ENCODE data around the gene SIK1.
"Not testable (repeated sequence)": the region's sequence is repeated elsewhere in the genome, so short reads cannot be mapped to it uniquely, and the experiment has no call there.

Gene SIK1

DNA sequence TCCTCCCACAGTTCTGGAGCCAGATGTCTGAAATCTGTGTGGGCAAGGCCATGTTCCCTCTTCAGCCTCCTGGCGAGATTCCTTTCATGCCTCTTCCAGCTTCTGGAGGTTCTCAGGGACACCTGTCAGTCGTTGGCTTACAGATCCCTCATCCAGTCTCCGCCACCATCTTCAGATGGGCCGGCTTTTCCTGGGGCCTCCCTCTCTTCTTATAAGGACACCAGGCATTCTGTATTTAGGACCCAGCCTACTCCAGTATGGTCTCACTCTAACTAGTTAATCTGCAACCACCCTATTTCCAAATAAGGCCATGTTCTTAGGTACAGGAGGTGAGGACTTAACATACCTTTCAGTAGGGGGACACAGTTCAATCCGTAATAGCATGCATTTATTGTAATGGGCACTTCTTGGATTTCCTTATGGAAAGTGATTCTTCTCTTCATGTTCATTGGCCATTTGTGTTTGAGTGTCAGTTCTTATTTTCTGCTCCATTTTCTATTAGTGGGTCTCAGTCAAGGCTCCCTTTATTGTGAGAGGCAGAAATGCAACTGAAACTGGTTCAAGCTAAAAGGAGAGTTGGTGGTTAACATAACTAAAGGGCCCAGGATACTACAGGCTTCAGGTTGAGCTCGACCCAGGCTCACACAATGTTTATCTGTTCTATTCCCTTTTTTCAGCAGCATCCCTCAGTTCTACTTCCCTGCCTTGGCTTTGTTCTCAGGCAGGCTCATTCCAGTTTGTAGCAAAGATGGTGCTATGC lies 12.6 kb upstream of the SIK1 start:
- DNase-seq: not testable (repeated sequence)

GRCh38 chr21:43436272-43436671 lies 9.3 kb upstream of the SIK1 start:
- DNase-seq: not testable (repeated sequence)

GRCh38 chr21:43433340-43434136 lies 6.6 kb upstream of the SIK1 start:
- not testable (repeated sequence) for DNase-seq

DNA sequence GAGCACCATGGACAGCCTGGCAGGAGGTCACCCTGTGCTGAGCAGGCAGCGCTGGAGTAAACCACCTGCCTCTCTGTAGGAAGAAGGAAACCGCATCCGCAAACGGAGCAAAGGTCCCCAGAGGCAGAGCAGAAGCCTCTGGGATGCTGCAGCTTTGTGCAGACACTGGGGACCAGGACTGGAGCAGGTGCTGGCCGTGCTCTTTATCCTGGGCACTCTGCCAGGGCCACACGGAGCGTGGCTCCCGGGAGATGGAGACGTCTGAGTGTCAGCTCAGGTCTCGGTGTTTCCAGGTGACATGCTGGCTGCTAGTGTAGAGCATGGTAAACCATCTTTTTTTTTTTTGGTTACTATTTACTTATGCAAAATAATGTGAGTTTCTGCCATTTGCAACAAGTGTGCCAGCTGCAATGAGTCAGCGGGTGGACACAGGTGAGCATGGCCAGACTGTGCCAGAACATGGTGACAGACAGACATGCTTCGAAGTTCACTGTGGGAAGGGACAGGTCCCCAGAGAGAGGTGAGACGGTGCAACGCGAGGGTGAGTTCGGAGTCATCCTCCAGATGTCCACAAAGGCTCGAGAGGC lies 4.0 kb upstream of the SIK1 start:
- DNase-seq: not testable (repeated sequence)

DNA sequence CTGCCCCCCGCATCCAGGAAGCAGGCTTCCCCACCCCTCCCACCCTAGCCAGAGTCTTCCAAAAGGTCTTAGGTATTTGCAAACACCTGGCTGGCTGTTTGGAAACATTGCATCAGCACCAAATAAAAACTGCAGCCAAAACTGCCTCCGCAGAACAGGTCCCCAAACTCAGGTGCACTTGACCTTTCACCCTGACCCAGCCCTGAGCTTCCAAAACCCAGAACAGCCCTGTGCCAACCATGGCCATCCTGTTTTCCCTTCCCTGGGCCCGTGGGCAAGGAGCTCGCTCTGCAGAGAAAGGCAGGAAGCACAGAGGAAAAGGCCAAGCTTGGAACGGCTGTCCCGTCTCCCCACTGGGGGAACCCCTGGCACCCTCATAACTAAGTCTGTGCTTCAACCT lies 2.0 kb upstream of the SIK1 start:
- DNase-seq: not testable (repeated sequence)

- not testable (repeated sequence) for DNase-seq
These were observed 270 bp upstream of the SIK1 start for GRCh38 chr21:43427242-43427559.

DNA sequence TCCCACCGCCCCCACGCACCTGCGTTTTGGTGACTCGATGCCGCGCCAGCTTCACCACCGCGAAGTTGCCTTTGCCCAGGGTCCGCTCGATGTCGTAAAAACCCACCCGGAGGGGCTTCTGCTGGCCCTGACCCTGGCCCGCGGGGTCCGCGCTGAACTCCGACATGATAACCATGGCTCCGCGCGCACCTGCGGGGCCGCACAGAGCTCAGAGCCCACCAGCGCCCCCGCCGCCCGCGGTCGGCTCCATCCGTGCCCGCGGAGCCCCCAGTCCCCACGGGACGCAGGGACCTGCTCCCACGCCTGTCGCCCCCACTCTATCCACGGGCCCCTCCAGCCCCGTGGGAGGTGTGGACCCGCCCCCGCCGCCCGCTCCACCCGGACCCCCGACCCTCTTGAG lies 927 bp downstream of the SIK1 start:
- not testable (repeated sequence) for DNase-seq

GRCh38 chr21:43419475-43419874 lies 7.5 kb downstream of the SIK1 start:
- not testable (repeated sequence) for DNase-seq

GRCh38 chr21:43414576-43414975 lies 12.4 kb downstream of the SIK1 start:
- DNase-seq: not testable (repeated sequence)

GRCh38 chr21:43412020-43412788 lies 14.7 kb downstream of the SIK1 start:
- DNase-seq: not testable (repeated sequence)

GRCh38 chr21:43410456-43411068 lies 16.4 kb downstream of the SIK1 start:
- DNase-seq: not testable (repeated sequence)

GRCh38 chr21:43407139-43407538 lies 19.8 kb downstream of the SIK1 start:
- DNase-seq: not testable (repeated sequence)

DNA sequence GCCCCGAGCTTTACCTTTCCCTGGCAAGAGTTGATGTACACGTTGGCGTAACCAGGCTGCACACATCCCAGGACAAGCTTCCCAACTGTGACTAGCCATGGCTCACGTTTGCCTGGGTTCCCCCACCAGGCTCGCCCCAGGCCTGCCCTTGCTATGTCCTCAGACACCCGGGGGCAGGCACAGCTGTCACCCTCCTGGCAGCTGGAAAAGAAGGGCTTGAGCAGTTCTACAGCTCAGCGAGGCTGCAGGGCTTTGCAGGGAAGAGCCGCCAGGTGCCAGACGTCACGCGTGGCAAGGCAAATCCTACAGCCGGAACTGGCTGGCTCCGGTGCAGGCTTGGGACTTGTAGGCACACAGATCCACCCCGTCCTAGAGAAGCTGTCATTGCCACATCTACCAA lies 22.5 kb downstream of the SIK1 start:
- not testable (repeated sequence) for DNase-seq

- not testable (repeated sequence) for DNase-seq
These were observed 23.1 kb downstream of the SIK1 start for GRCh38 chr21:43403651-43404430.

DNA sequence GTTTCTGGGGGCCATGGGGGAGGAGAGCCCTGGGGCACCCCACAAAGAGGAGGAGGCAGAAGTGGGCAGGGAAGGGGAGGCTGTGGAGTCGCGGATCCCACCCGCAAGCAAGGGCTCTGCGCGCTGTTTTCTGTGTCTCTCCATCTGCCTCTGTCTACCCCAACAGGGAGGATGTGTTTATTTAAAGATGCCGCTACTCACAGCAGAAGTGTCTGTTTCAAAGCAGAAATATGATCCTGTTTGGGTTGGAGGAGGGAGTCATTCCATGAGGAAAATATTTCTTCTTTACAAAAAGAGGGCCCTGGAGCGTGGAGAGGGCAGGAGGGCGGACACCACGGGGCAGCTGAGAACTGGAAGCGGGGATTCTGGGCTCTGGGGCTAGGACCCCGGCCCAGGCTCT lies 25.8 kb downstream of the SIK1 start:
- DNase-seq: not testable (repeated sequence)

GRCh38 chr21:43399595-43400015 lies 27.3 kb downstream of the SIK1 start:
- not testable (repeated sequence) for DNase-seq

- DNase-seq: not testable (repeated sequence)
These were observed 27.8 kb downstream of the SIK1 start for GRCh38 chr21:43399136-43399535.

DNA sequence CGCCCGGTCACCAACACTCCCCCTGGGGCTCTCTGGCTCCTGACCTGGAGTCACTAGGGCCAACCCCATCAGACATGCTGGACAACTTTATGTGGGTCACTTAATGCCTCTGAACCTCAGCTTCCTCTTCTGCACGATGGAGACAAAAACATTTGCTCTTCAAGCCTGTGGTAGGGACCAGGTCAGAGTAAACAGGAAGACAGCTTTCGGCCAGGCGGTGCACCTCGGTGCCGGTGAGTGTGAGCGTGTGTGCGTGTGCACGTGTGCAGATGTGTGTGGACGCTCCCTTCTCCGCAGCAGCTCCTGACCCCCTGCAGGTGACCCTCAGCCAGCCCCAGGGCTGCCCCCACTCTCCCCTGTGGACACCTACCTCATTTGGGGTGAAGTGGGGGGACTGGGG lies 28.4 kb downstream of the SIK1 start:
- DNase-seq: not testable (repeated sequence)

GRCh38 chr21:43398000-43398399 lies 28.9 kb downstream of the SIK1 start:
- DNase-seq: not testable (repeated sequence)

- DNase-seq: not testable (repeated sequence)
These were observed 29.5 kb downstream of the SIK1 start for GRCh38 chr21:43397439-43397808.

- DNase-seq: not testable (repeated sequence)
These were observed 30.0 kb downstream of the SIK1 start for GRCh38 chr21:43396788-43397438.
